ENCODE measurements around the gene RELN. TPM values are rescaled to one million over a fixed set of nuclear protein-coding genes. Genes with fewer than 3 reads are reported as not detected.

RELN gene
- polyA plus RNA-seq, 1 donor (not counting 4 experiments of a cell fraction or from before 2014, with no cell fraction given): not detected

DNA sequence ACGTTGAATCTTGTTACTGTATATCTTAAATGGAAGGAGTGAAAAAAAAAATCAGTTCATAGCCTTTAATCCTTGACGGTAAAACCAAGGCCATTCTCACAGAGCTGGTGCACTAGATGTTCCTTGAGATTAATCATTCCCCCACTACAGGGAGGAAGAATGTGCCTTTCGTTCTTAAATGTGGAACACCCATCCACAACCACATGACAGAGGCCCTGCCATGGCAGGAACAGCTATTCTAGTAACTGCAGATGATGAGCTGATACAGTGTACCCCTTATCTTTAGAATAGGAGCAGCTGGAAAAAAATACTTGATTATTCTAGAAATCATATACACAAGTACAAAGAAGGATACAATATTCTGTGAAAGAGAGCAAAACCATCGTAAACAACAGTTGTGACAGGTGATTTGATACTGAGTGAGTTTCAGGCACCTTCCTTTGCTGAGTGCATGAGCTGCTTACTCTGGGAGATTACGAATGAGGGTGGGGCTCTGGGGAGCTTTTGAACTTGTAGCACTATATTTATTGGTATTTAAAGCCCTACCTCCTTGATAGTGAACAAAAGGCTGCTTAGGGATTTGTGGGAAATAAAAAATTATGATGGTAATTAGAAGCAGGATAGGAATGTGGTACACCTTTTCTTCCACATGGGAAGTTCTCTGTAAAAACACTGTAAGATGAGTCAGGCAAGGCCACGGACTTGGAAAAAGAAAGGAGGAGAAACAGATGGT is 299.1 kb downstream of the RELN start:
- no peaks in the 10 kb centered on the region for H3K9me3 ChIP-seq (ENCODE audit: control insufficient read depth, low read depth, low read length)
- no peak overlapping the region for H3K27ac ChIP-seq (ENCODE audit: control insufficient read depth, insufficient read depth, low read length)
- H2AFZ ChIP-seq (ENCODE audit: control insufficient read depth, low read length): no peak overlapping the region
- dilution Hi-C loops (cut with MboI; ENCODE audit: extremely low pct_ligation_motif_present, low sequenced_read_pairs): no loop called here
- no peaks in the 10 kb centered on the region for H4K20me1 ChIP-seq (ENCODE audit: control insufficient read depth, extremely low read depth, insufficient read depth, low read length)
- H3K9me1 ChIP-seq (ENCODE audit: control insufficient read depth, extremely low read depth, insufficient read depth, low read length): no peaks in the 10 kb centered on the region
- H3K4me1 ChIP-seq (ENCODE audit: control insufficient read depth, extremely low read depth, insufficient read depth, low read length): no peaks in the 10 kb centered on the region
- no peak overlapping the region for H3K4me2 ChIP-seq (ENCODE audit: control insufficient read depth, extremely low read depth, insufficient read depth, low read depth, low read length)
- H3K79me2 ChIP-seq (ENCODE audit: control insufficient read depth, insufficient read depth, low read length): no peaks in the 10 kb centered on the region
- H3K9ac ChIP-seq (ENCODE audit: control insufficient read depth, extremely low read depth, insufficient read depth, low read length): no peak overlapping the region
- FAIRE-seq (no peak), DNase-seq (ENCODE audit: low read depth, low spot score) (no peak)
- no peak overlapping the region for H3K4me3 ChIP-seq (ENCODE audit: control insufficient read depth in 2 of 3, extremely low read depth in 1 of 3, insufficient read depth in 2 of 3, low read depth in 1 of 3, low read length in 3 of 3)
- TF ChIP-seq, protein P1, sequence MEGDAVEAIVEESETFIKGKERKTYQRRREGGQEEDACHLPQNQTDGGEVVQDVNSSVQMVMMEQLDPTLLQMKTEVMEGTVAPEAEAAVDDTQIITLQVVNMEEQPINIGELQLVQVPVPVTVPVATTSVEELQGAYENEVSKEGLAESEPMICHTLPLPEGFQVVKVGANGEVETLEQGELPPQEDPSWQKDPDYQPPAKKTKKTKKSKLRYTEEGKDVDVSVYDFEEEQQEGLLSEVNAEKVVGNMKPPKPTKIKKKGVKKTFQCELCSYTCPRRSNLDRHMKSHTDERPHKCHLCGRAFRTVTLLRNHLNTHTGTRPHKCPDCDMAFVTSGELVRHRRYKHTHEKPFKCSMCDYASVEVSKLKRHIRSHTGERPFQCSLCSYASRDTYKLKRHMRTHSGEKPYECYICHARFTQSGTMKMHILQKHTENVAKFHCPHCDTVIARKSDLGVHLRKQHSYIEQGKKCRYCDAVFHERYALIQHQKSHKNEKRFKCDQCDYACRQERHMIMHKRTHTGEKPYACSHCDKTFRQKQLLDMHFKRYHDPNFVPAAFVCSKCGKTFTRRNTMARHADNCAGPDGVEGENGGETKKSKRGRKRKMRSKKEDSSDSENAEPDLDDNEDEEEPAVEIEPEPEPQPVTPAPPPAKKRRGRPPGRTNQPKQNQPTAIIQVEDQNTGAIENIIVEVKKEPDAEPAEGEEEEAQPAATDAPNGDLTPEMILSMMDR (optimal IDR thresholded peaks at IDR 0.05 in 1 of 3, IDR thresholded peaks at IDR 0.05 in 1 of 3, conservative IDR thresholded peaks at IDR 0.05 in 1 of 3; ENCODE audit: extremely low read depth in 1 of 3, insufficient read depth in 2 of 3, low read length in 3 of 3): no peak
- TF ChIP-seq EZH2 (IDR thresholded peaks at IDR 0.05; ENCODE audit: low read length): no peak
- no peaks in the 10 kb centered on the region for H3K36me3 ChIP-seq (ENCODE audit: control insufficient read depth in 2 of 2, extremely low read depth in 1 of 2, insufficient read depth in 2 of 2, low read length in 2 of 2)
- no peaks in the 10 kb centered on the region for H3K27me3 ChIP-seq (ENCODE audit: control insufficient read depth, extremely low read depth, insufficient read depth, low read length)

DNA sequence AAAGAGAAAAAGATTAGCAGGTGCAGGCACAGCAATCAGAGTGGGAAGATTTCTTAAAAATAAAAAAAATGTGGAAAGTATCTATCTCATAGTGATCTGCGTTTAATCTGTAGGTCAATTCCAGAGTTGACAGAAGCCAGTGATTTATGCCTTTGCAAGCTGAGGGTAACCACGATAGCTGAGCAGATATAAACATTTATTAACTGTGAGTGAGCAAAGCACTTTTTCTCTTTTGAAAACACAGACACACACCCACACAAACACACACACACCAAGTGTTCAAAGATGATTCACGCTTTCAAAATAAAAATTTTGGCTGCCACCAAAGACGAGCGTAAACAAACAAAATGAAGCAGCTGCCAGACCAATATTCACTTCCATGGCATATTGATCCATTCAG is 300.2 kb downstream of the RELN start:
- FAIRE-seq (no peak), DNase-seq (ENCODE audit: low read depth, low spot score) (no peak)
- Histone ChIP-seq H3K9me1 (ENCODE audit: control insufficient read depth, extremely low read depth, insufficient read depth, low read length) (no peaks in the 10 kb centered on the region), H2AFZ (ENCODE audit: control insufficient read depth, low read length) (no peak overlapping the region), H3K79me2 (ENCODE audit: control insufficient read depth, insufficient read depth, low read length) (no peaks in the 10 kb centered on the region), H3K4me2 (ENCODE audit: control insufficient read depth, extremely low read depth, insufficient read depth, low read depth, low read length) (no peak overlapping the region), H3K36me3 (ENCODE audit: control insufficient read depth in 2 of 2, extremely low read depth in 1 of 2, insufficient read depth in 2 of 2, low read length in 2 of 2) (no peaks in the 10 kb centered on the region), H3K27me3 (ENCODE audit: control insufficient read depth, extremely low read depth, insufficient read depth, low read length) (no peaks in the 10 kb centered on the region), H3K9me3 (ENCODE audit: control insufficient read depth, low read depth, low read length) (no peaks in the 10 kb centered on the region), H3K4me1 (ENCODE audit: control insufficient read depth, extremely low read depth, insufficient read depth, low read length) (no peaks in the 10 kb centered on the region), H3K27ac (ENCODE audit: control insufficient read depth, insufficient read depth, low read length) (no peak overlapping the region), H4K20me1 (ENCODE audit: control insufficient read depth, extremely low read depth, insufficient read depth, low read length) (no peaks in the 10 kb centered on the region), H3K9ac (ENCODE audit: control insufficient read depth, extremely low read depth, insufficient read depth, low read length) (no peak overlapping the region), H3K4me3 (ENCODE audit: control insufficient read depth in 2 of 3, extremely low read depth in 1 of 3, insufficient read depth in 2 of 3, low read depth in 1 of 3, low read length in 3 of 3) (no peak overlapping the region)
- dilution Hi-C loops (cut with MboI; ENCODE audit: extremely low pct_ligation_motif_present, low sequenced_read_pairs): no loop called here
- TF ChIP-seq EZH2 (IDR thresholded peaks at IDR 0.05; ENCODE audit: low read length): no peak
- TF ChIP-seq, protein P1 (optimal IDR thresholded peaks at IDR 0.05 in 1 of 3, IDR thresholded peaks at IDR 0.05 in 1 of 3, conservative IDR thresholded peaks at IDR 0.05 in 1 of 3; ENCODE audit: extremely low read depth in 1 of 3, insufficient read depth in 2 of 3, low read length in 3 of 3): no peak

Data from keratinocyte (primary cell).